ENCODE measurements around the gene STAT4.

Gene STAT4

GRCh38 chr2:191166111-191166755 lies 15.4 kb upstream of the STAT4 start:
- Histone ChIP-seq H3K23ac (ENCODE audit: low read length) (no peak overlapping the region), H3K18ac (ENCODE audit: low read length) (no peak overlapping the region), H3K27ac (ENCODE audit: low read depth, low read length) (no peak overlapping the region), H2AK5ac (ENCODE audit: low read length) (no peak overlapping the region), H3K4me1 (ENCODE audit: control insufficient read depth in 1 of 2, insufficient read depth in 2 of 2, low read length in 2 of 2) (no peaks in the 10 kb centered on the region), H4K8ac (ENCODE audit: low read depth, low read length) (no peak overlapping the region), H3K79me2 (ENCODE audit: control insufficient read depth, insufficient read depth, low read length, poor library complexity) (no peaks in the 10 kb centered on the region), H3K4me2 (ENCODE audit: low read length) (no peak overlapping the region), H2AFZ (ENCODE audit: insufficient read depth, low read length, poor library complexity) (no peak overlapping the region), H2BK12ac (ENCODE audit: low read length) (no peak overlapping the region), H3K14ac (ENCODE audit: low read length) (no peak overlapping the region), H3K4me3 (ENCODE audit: low read depth, low read length) (no peak overlapping the region), H2BK120ac (ENCODE audit: insufficient read depth, low read length, poor library complexity) (no peak overlapping the region), H3K9ac (ENCODE audit: low read length) (peak overlapping the region; percentile 10), H3K79me1 (ENCODE audit: low read length) (no peaks in the 10 kb centered on the region), H3K9me3 (ENCODE audit: insufficient read depth, low read depth, low read length) (no peaks in the 10 kb centered on the region), H4K12ac (ENCODE audit: low read depth, low read length) (no peak overlapping the region), H4K91ac (ENCODE audit: low read depth, low read length) (no peak overlapping the region), H2BK5ac (ENCODE audit: low read depth, low read length, poor library complexity) (no peak overlapping the region), H3K27me3 (ENCODE audit: insufficient read depth, low read length) (no peaks in the 10 kb centered on the region), H3K36me3 (ENCODE audit: control insufficient read depth in 1 of 2, insufficient read depth in 2 of 2, low read length in 2 of 2) (no peaks in the 10 kb centered on the region), H3K4ac (ENCODE audit: low read depth, low read length) (no peak overlapping the region)
- no peak for DNase-seq
- WGBS (ENCODE audit: extremely low coverage, insufficient coverage, insufficient read length) = no CpG with 5 or more reads among the region's 4 CpGs

- H3K23ac ChIP-seq (ENCODE audit: low read length) = no peak overlapping the region
- no peak overlapping the region for H4K91ac ChIP-seq (ENCODE audit: low read depth, low read length)
- H3K27me3 ChIP-seq (ENCODE audit: insufficient read depth, low read length) = no peaks in the 10 kb centered on the region
- no peak overlapping the region for H2AFZ ChIP-seq (ENCODE audit: insufficient read depth, low read length, poor library complexity)
- no peaks in the 10 kb centered on the region for H3K79me1 ChIP-seq (ENCODE audit: low read length)
- H3K14ac ChIP-seq (ENCODE audit: low read length) = no peak overlapping the region
- H3K27ac ChIP-seq (ENCODE audit: low read depth, low read length) = no peak overlapping the region
- H3K4me3 ChIP-seq (ENCODE audit: low read depth, low read length) = no peak overlapping the region
- H4K8ac ChIP-seq (ENCODE audit: low read depth, low read length) = no peak overlapping the region
- H3K36me3 ChIP-seq (ENCODE audit: control insufficient read depth in 1 of 2, insufficient read depth in 2 of 2, low read length in 2 of 2) = no peaks in the 10 kb centered on the region
- H2AK5ac ChIP-seq (ENCODE audit: low read length) = no peak overlapping the region
- H3K79me2 ChIP-seq (ENCODE audit: control insufficient read depth, insufficient read depth, low read length, poor library complexity) = no peaks in the 10 kb centered on the region
- no peak overlapping the region for H4K12ac ChIP-seq (ENCODE audit: low read depth, low read length)
- H3K4me2 ChIP-seq (ENCODE audit: low read length) = no peak overlapping the region
- no peaks in the 10 kb centered on the region for H3K4me1 ChIP-seq (ENCODE audit: control insufficient read depth in 1 of 2, insufficient read depth in 2 of 2, low read length in 2 of 2)
- H3K4ac ChIP-seq (ENCODE audit: low read depth, low read length) = no peak overlapping the region
- no peak overlapping the region for H3K9ac ChIP-seq (ENCODE audit: low read length)
- peak; percentile 41 to 81 for DNase-seq
- H2BK12ac ChIP-seq (ENCODE audit: low read length) = no peak overlapping the region
- no peak overlapping the region for H3K18ac ChIP-seq (ENCODE audit: low read length)
- no CpG with 5 or more reads among the region's 5 CpGs for WGBS (ENCODE audit: extremely low coverage, insufficient coverage, insufficient read length)
- no peak overlapping the region for H2BK5ac ChIP-seq (ENCODE audit: low read depth, low read length, poor library complexity)
- H3K9me3 ChIP-seq (ENCODE audit: insufficient read depth, low read depth, low read length) = no peaks in the 10 kb centered on the region
- no peak overlapping the region for H2BK120ac ChIP-seq (ENCODE audit: insufficient read depth, low read length, poor library complexity)
These were observed 14.4 kb upstream of the STAT4 start for GRCh38 chr2:191165176-191165643.

GRCh38 chr2:191158747-191159146 lies 8.0 kb upstream of the STAT4 start:
- Histone ChIP-seq H3K79me1 (ENCODE audit: low read length) (no peaks in the 10 kb centered on the region), H4K12ac (ENCODE audit: low read depth, low read length) (no peak overlapping the region), H3K79me2 (ENCODE audit: control insufficient read depth, insufficient read depth, low read length, poor library complexity) (no peaks in the 10 kb centered on the region), H4K91ac (ENCODE audit: low read depth, low read length) (no peak overlapping the region), H3K36me3 (ENCODE audit: control insufficient read depth in 1 of 2, insufficient read depth in 2 of 2, low read length in 2 of 2) (no peaks in the 10 kb centered on the region), H3K4me2 (ENCODE audit: low read length) (no peak overlapping the region), H2BK5ac (ENCODE audit: low read depth, low read length, poor library complexity) (no peak overlapping the region), H3K9ac (ENCODE audit: low read length) (no peak overlapping the region), H3K9me3 (ENCODE audit: insufficient read depth, low read depth, low read length) (no peaks in the 10 kb centered on the region), H2AK5ac (ENCODE audit: low read length) (no peak overlapping the region), H2AFZ (ENCODE audit: insufficient read depth, low read length, poor library complexity) (no peak overlapping the region), H2BK120ac (ENCODE audit: insufficient read depth, low read length, poor library complexity) (no peak overlapping the region), H3K4ac (ENCODE audit: low read depth, low read length) (no peak overlapping the region), H2BK12ac (ENCODE audit: low read length) (no peak overlapping the region), H4K8ac (ENCODE audit: low read depth, low read length) (no peak overlapping the region), H3K27ac (ENCODE audit: low read depth, low read length) (no peak overlapping the region), H3K4me3 (ENCODE audit: low read depth, low read length) (no peak overlapping the region), H3K23ac (ENCODE audit: low read length) (no peak overlapping the region), H3K14ac (ENCODE audit: low read length) (no peak overlapping the region), H3K4me1 (ENCODE audit: control insufficient read depth in 1 of 2, insufficient read depth in 2 of 2, low read length in 2 of 2) (no peaks in the 10 kb centered on the region), H3K27me3 (ENCODE audit: insufficient read depth, low read length) (no peaks in the 10 kb centered on the region), H3K18ac (ENCODE audit: low read length) (no peak overlapping the region)
- no CpG with 5 or more reads among the region's 1 CpG for WGBS (ENCODE audit: extremely low coverage, insufficient coverage, insufficient read length)
- DNase-seq = no peak

- WGBS (ENCODE audit: extremely low coverage, insufficient coverage, insufficient read length) = no CpG with 5 or more reads among the region's 2 CpGs
- no peaks in the 10 kb centered on the region for H3K9me3 ChIP-seq (ENCODE audit: insufficient read depth, low read depth, low read length)
- H3K36me3 ChIP-seq (ENCODE audit: control insufficient read depth in 1 of 2, insufficient read depth in 2 of 2, low read length in 2 of 2) = no peaks in the 10 kb centered on the region
- H4K91ac ChIP-seq (ENCODE audit: low read depth, low read length) = no peak overlapping the region
- H3K9ac ChIP-seq (ENCODE audit: low read length) = no peak overlapping the region
- H2BK12ac ChIP-seq (ENCODE audit: low read length) = no peak overlapping the region
- no peaks in the 10 kb centered on the region for H3K79me1 ChIP-seq (ENCODE audit: low read length)
- no peak overlapping the region for H3K27ac ChIP-seq (ENCODE audit: low read depth, low read length)
- H2BK5ac ChIP-seq (ENCODE audit: low read depth, low read length, poor library complexity) = no peak overlapping the region
- H4K12ac ChIP-seq (ENCODE audit: low read depth, low read length) = no peak overlapping the region
- no peak overlapping the region for H2AK5ac ChIP-seq (ENCODE audit: low read length)
- H3K4me2 ChIP-seq (ENCODE audit: low read length) = no peak overlapping the region
- no peak overlapping the region for H3K4me3 ChIP-seq (ENCODE audit: low read depth, low read length)
- no peak overlapping the region for H4K8ac ChIP-seq (ENCODE audit: low read depth, low read length)
- no peak overlapping the region for H3K4ac ChIP-seq (ENCODE audit: low read depth, low read length)
- H3K27me3 ChIP-seq (ENCODE audit: insufficient read depth, low read length) = no peaks in the 10 kb centered on the region
- no peak overlapping the region for H2BK120ac ChIP-seq (ENCODE audit: insufficient read depth, low read length, poor library complexity)
- H3K4me1 ChIP-seq (ENCODE audit: control insufficient read depth in 1 of 2, insufficient read depth in 2 of 2, low read length in 2 of 2) = no peaks in the 10 kb centered on the region
- no peak overlapping the region for H2AFZ ChIP-seq (ENCODE audit: insufficient read depth, low read length, poor library complexity)
- no peaks in the 10 kb centered on the region for H3K79me2 ChIP-seq (ENCODE audit: control insufficient read depth, insufficient read depth, low read length, poor library complexity)
- H3K14ac ChIP-seq (ENCODE audit: low read length) = no peak overlapping the region
- H3K18ac ChIP-seq (ENCODE audit: low read length) = no peak overlapping the region
- H3K23ac ChIP-seq (ENCODE audit: low read length) = no peak overlapping the region
- DNase-seq = no peak
These were observed 7.4 kb upstream of the STAT4 start for GRCh38 chr2:191158193-191158592.

All from trophoblast cell (in vitro differentiated cells and primary cell).